GM18526 (cell line): ENCODE measurements around the gene TTC39C.

Experiments
- POLR2A ChIP-seq: IDR thresholded peaks from 3 replicates; pipeline ENCODE4 v1.6.1; 2011; ENCODE audit not compliant: insufficient read length; ENCODE audit errors: extremely low read depth

Gene TTC39C

GRCh38 chr18:24055009-24055804, 40.7 kb downstream of the TTC39C start:
- TF ChIP-seq POLR2A: no peak

GRCh38 chr18:24055878-24056277, 41.3 kb downstream of the TTC39C start:
- TF ChIP-seq POLR2A: no peak

- no peak for TF ChIP-seq POLR2A
Observed at GRCh38 chr18:24056506-24056905, 42.0 kb downstream of the TTC39C start.

GRCh38 chr18:24057804-24058203, 43.2 kb downstream of the TTC39C start:
- no peak for TF ChIP-seq POLR2A

- TF ChIP-seq POLR2A: no peak
Observed at GRCh38 chr18:24060644-24061043, 46.1 kb downstream of the TTC39C start.

- TF ChIP-seq POLR2A: no peak
Observed at GRCh38 chr18:24063121-24063731, 48.7 kb downstream of the TTC39C start.

GRCh38 chr18:24064391-24065100, 50.0 kb downstream of the TTC39C start:
- no peak for TF ChIP-seq POLR2A

GRCh38 chr18:24065906-24066305, 51.4 kb downstream of the TTC39C start:
- TF ChIP-seq POLR2A: no peak

- TF ChIP-seq POLR2A: no peak
Observed at GRCh38 chr18:24068945-24069693, 54.6 kb downstream of the TTC39C start.

- TF ChIP-seq POLR2A: no peak
Observed at GRCh38 chr18:24071029-24071428, 56.5 kb downstream of the TTC39C start.

GRCh38 chr18:24071779-24072178, 57.2 kb downstream of the TTC39C start:
- no peak for TF ChIP-seq POLR2A

GRCh38 chr18:24072743-24073142, 58.2 kb downstream of the TTC39C start:
- no peak for TF ChIP-seq POLR2A

GRCh38 chr18:24073791-24074190, 59.2 kb downstream of the TTC39C start:
- no peak for TF ChIP-seq POLR2A

GRCh38 chr18:24075767-24076597, 61.4 kb downstream of the TTC39C start:
- no peak for TF ChIP-seq POLR2A
